ENCODE measurements around the gene GRAP.

DNA sequence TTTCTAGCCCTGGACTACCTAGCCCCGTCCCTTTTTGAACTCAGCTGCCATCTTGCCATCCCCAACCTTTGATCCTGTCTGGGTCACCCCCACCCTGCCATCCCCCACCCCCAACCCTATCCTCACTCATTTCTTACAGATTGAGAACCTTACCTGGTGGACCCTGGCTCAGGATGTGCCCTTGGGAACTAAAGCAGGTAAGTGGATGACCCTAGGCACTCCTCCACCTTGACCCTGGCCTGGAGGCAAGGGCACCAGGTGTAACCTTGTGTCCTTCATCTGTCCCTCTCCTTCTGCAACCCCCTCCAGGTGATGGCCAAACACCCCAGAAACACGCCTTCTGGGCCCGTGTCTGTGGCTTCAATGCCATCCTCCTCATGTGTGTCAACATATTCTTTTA is 26.7 kb downstream of the GRAP start:
- TF ChIP-seq, protein P1, sequence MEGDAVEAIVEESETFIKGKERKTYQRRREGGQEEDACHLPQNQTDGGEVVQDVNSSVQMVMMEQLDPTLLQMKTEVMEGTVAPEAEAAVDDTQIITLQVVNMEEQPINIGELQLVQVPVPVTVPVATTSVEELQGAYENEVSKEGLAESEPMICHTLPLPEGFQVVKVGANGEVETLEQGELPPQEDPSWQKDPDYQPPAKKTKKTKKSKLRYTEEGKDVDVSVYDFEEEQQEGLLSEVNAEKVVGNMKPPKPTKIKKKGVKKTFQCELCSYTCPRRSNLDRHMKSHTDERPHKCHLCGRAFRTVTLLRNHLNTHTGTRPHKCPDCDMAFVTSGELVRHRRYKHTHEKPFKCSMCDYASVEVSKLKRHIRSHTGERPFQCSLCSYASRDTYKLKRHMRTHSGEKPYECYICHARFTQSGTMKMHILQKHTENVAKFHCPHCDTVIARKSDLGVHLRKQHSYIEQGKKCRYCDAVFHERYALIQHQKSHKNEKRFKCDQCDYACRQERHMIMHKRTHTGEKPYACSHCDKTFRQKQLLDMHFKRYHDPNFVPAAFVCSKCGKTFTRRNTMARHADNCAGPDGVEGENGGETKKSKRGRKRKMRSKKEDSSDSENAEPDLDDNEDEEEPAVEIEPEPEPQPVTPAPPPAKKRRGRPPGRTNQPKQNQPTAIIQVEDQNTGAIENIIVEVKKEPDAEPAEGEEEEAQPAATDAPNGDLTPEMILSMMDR (IDR thresholded peaks at IDR 0.05) = no peak
- TF ChIP-seq POLR2A (IDR thresholded peaks at IDR 0.05) = no peak

All from body of pancreas (tissue), 4 donors.